GM23248 (cell line): ENCODE data around the gene KCNN4. TPM values are rescaled to one million over a fixed set of nuclear protein-coding genes. Genes with fewer than 3 reads are reported as not detected.

Source experiments
- DNase-seq: peaks from one replicate; pipeline ENCODE4 v3.0.0-alpha.2; 2015
- H2AFZ ChIP-seq: fragments of 200-600 bp; sonication (generic); 2 replicates; pipeline ENCODE4 v1.6.1; 2016; ENCODE audit warnings: antibody characterized with exemption
- H3F3A ChIP-seq: fragments of 200-600 bp; sonication (generic); 2 replicates; pipeline ENCODE4 v1.6.1; 2016; ENCODE audit warnings: mild to moderate bottlenecking, antibody characterized with exemption, mixed run types; ENCODE audit not compliant: insufficient read depth
- H3K27ac ChIP-seq: fragments of 200-600 bp; sonication (generic); 2 replicates; pipeline ENCODE4 v1.5.1; 2016; ENCODE audit warnings: mild to moderate bottlenecking
- H3K27me3 ChIP-seq: fragments of 200-600 bp; sonication (generic); replicated peaks from 2 replicates; pipeline ENCODE4 v1.6.1; 2016; ENCODE audit warnings: mild to moderate bottlenecking; ENCODE audit not compliant: insufficient read depth
- H3K36me3 ChIP-seq: fragments of 200-600 bp; sonication (generic); 2 replicates; pipeline ENCODE4 v1.6.1; 2016; ENCODE audit warnings: low read depth, mild to moderate bottlenecking
- H3K4me1 ChIP-seq: fragments of 200-600 bp; sonication (generic); 2 replicates; pipeline ENCODE4 v1.6.1; 2016; ENCODE audit warnings: mild to moderate bottlenecking; ENCODE audit not compliant: insufficient read depth
- H3K4me2 ChIP-seq: fragments of 200-600 bp; sonication (generic); one replicate; pipeline ENCODE4 v1.6.1; 2016; ENCODE audit warnings: mild to moderate bottlenecking; ENCODE audit not compliant: unreplicated experiment
- H3K4me3 ChIP-seq: fragments of 200-600 bp; sonication (generic); 2 replicates; pipeline ENCODE4 v1.5.1; 2016; ENCODE audit warnings: mild to moderate bottlenecking
- H3K79me2 ChIP-seq: fragments of 200-600 bp; sonication (generic); 2 replicates; pipeline ENCODE4 v1.6.1; 2016; ENCODE audit warnings: mild to moderate bottlenecking; ENCODE audit not compliant: insufficient read depth
- H3K9ac ChIP-seq: fragments of 200-600 bp; sonication (generic); 2 replicates; pipeline ENCODE4 v1.6.1; 2016; ENCODE audit warnings: mild to moderate bottlenecking
- H3K9me2 ChIP-seq: fragments of 200-600 bp; sonication (generic); 2 replicates; pipeline ENCODE4 v1.6.1; 2016; ENCODE audit warnings: mixed run types, mild to moderate bottlenecking, moderate library complexity; ENCODE audit not compliant: insufficient read depth
- H3K9me3 ChIP-seq: fragments of 200-600 bp; sonication (generic); one replicate; pipeline ENCODE4 v1.6.1; 2017; ENCODE audit warnings: low read depth
- H4K20me1 ChIP-seq: fragments of 200-600 bp; sonication (generic); 2 replicates; pipeline ENCODE4 v1.6.0; 2016; ENCODE audit not compliant: insufficient read depth
- EZH2 ChIP-seq: fragments of 200-600 bp; sonication (generic); IDR thresholded peaks from 2 replicates; pipeline ENCODE4 v1.6.1; 2018; ENCODE audit warnings: antibody characterized with exemption, mild to moderate bottlenecking; ENCODE audit not compliant: insufficient read depth, poor library complexity, severe bottlenecking
- EZH2phosphoT487 ChIP-seq: fragments of 200-600 bp; sonication (generic); IDR thresholded peaks from 2 replicates; pipeline ENCODE4 v1.6.1; 2018; ENCODE audit warnings: antibody characterized with exemption, moderate library complexity, mild to moderate bottlenecking, low read depth; ENCODE audit not compliant: insufficient read depth
- WGBS, 2 experiments: methylation state at CpG; one replicate each; pipeline ENCODE4 v1.1.6; 2015 to 2017; ENCODE audit warnings: low lambda C conversion rate in 2 of 2, low coverage in 1 of 2; ENCODE audit errors: missing lambda C conversion rate in 2 of 2; 5-methylcytosine and 5-hydroxymethylcytosine counted together
- in situ Hi-C: fragments of 300-500 bp; cut with MboI; formaldehyde crosslinking; loops from 2 replicates; pipeline ENCODE4 v1.15.0; 2020
- polyA plus RNA-seq: library from polyadenylated mRNA; unstranded; fragments of >200 nt; fragmentation: Nextera tagmentation; extraction: Ambion mirVana; gene quantifications from 2 replicates; pipeline ENCODE4 v1.2.1, GENCODE V29; 2016
- total RNA-seq: library from RNA; depleted of rRNA; stranded (reverse); fragments of >200 nt; shearing (Covaris generic); gene quantifications from 2 replicates; pipeline ENCODE4 v1.2.3, GENCODE V29; 2014

Gene KCNN4
- total and polyA plus RNA-seq, 2 experiments from 2014 or later, result 9.4 to 13.7 TPM

DNA sequence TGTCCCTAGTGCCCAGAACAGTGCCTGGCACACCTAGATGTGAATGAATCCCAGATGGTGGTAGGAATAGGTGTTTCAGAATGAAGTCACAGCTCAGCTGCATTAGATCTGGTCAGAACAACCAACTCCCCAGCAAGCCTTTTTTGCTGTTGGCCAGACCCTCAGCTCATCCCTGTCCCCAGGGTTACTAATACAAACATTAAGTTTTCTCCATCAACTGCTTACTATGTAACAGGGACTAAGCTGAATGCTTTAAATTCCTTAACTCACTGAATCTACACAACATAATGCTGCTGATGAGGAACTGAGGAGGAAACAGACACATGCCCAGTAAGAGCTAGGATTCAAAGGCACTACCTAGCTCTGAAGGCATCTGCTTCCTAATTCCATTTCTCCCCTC, 44.8 kb downstream of the KCNN4 start:
- H4K20me1 ChIP-seq, result no peaks in the 10 kb centered on the region
- in situ Hi-C loops, result no loop called here
- H3K27ac ChIP-seq, result 0 out of 2 replicates have a peak overlapping the region, but pooled peaks have one; percentile 18
- peak; percentile 45 for DNase-seq
- no peak overlapping the region for H3K4me3 ChIP-seq
- no peak overlapping the region for H3K9ac ChIP-seq
- H3K79me2 ChIP-seq, result no peaks in the 10 kb centered on the region
- no peaks in the 10 kb centered on the region for H3K9me3 ChIP-seq
- no peak overlapping the region for H3K4me2 ChIP-seq
- H3K27me3 ChIP-seq, result no peaks in the 10 kb centered on the region
- no peaks in the 10 kb centered on the region for H3F3A ChIP-seq
- H2AFZ ChIP-seq, result no peak overlapping the region
- no peaks in the 10 kb centered on the region for H3K4me1 ChIP-seq
- peaks cover 44% of the 10 kb centered on the region for H3K36me3 ChIP-seq
- H3K9me2 ChIP-seq, result no peaks in the 10 kb centered on the region
- TF ChIP-seq EZH2phosphoT487, result no peak
- TF ChIP-seq EZH2, result no peak

DNA sequence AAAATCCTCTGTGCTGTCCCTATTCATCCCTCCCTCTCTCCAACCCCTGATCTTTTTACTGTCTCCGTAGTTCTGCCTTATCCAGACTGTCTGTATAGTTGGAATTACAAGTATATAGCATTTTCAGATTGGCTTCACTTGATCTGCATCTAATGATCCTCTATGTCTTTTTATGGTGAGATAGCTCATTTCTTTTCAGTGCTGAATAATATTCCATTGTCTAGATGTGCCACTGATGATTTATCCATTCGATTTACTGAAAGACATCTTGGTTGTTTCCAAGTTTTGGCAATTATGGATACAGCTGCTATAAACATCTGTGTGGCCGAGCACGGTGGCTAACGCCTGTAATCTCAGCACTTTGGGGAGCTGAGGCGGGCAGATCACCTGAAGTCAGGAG, 45.8 kb downstream of the KCNN4 start:
- H3K4me2 ChIP-seq, result no peak overlapping the region
- no peak overlapping the region for H3K4me3 ChIP-seq
- no peak overlapping the region for H3K27ac ChIP-seq
- no peak for TF ChIP-seq EZH2phosphoT487
- TF ChIP-seq EZH2, result no peak
- no peaks in the 10 kb centered on the region for H4K20me1 ChIP-seq
- no peaks in the 10 kb centered on the region for H3K79me2 ChIP-seq
- H3K9me2 ChIP-seq, result no peaks in the 10 kb centered on the region
- no peak overlapping the region for H2AFZ ChIP-seq
- H3K9ac ChIP-seq, result no peak overlapping the region
- H3F3A ChIP-seq, result no peaks in the 10 kb centered on the region
- H3K9me3 ChIP-seq, result no peaks in the 10 kb centered on the region
- DNase-seq, result no peak
- in situ Hi-C loops, result no loop called here
- H3K27me3 ChIP-seq, result no peaks in the 10 kb centered on the region
- 100% methylated on average over 6 of the region's 6 CpGs for WGBS, 2 experiments
- peaks cover 35% of the 10 kb centered on the region; the same call in 1 of the 2 replicates for H3K36me3 ChIP-seq
- H3K4me1 ChIP-seq, result no peaks in the 10 kb centered on the region

DNA sequence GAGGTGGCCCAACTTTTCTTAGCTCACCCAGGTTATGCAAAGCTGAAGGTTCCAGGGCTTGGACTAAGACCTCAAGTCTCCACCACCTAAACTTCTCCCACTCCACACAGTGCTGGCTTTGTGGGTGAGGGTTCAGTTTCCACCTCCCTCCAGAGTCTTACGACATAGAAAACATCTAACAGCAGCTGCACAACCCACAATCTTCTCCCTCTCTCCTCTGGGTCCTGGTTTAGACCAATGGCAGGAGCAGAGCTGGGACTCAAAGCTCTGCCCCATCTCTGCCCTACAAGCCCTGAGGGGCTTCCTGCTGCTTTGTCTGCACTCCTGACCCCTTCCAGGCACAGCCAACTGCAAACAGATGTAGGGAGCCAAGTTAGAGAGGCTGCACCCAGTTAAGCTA, 48.9 kb downstream of the KCNN4 start:
- Histone ChIP-seq H3K4me3 (no peak overlapping the region), H3K4me2 (no peak overlapping the region), H3K36me3 (peaks cover 12% of the 10 kb centered on the region; the same call in 1 of the 2 replicates), H3K27ac (no peak overlapping the region), H2AFZ (no peak overlapping the region), H3K79me2 (no peaks in the 10 kb centered on the region), H3F3A (no peaks in the 10 kb centered on the region), H3K9me3 (no peaks in the 10 kb centered on the region), H3K9me2 (no peaks in the 10 kb centered on the region), H3K27me3 (no peaks in the 10 kb centered on the region), H4K20me1 (no peaks in the 10 kb centered on the region), H3K9ac (no peak overlapping the region), H3K4me1 (no peaks in the 10 kb centered on the region)
- 100% methylated on average over 1 of the region's 1 CpG for WGBS, 2 experiments
- in situ Hi-C loops, result no loop called here
- no peak for TF ChIP-seq EZH2phosphoT487
- TF ChIP-seq EZH2, result no peak
- DNase-seq, result no peak

DNA sequence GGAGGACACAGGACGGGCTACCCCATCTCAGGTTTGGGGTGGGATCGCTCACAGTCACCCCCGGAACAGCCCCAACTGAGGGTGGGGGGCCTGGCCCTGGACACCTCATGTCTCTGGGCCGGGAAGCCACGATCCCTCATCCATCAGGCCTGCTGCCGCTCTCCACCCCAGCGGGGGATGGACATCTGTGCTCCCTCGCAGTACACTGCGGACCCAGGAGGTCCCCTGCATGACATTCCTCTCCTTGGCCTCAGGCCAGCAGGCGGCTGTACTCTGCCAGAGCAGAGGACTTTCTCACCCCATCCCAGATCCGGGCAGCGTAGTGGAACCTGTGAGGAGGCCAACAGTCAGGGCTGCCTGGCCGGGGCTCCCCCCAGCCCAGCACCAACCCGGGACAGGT, 49.4 kb downstream of the KCNN4 start:
- no peak for DNase-seq
- H3K79me2 ChIP-seq, result no peaks in the 10 kb centered on the region
- no peak overlapping the region for H3K4me3 ChIP-seq
- in situ Hi-C loops, result no loop called here
- no peaks in the 10 kb centered on the region for H3K9me2 ChIP-seq
- peaks cover 12% of the 10 kb centered on the region; the same call in 1 of the 2 replicates for H3K36me3 ChIP-seq
- H3K4me2 ChIP-seq, result no peak overlapping the region
- WGBS, 2 experiments, result 84 to 88% methylated on average over 12 to 14 of the region's 14 CpGs
- no peaks in the 10 kb centered on the region for H3K9me3 ChIP-seq
- H3K4me1 ChIP-seq, result no peaks in the 10 kb centered on the region
- H3K9ac ChIP-seq, result no peak overlapping the region
- H3F3A ChIP-seq, result no peaks in the 10 kb centered on the region
- H3K27ac ChIP-seq, result no peak overlapping the region
- TF ChIP-seq EZH2phosphoT487, result no peak
- TF ChIP-seq EZH2, result no peak
- H2AFZ ChIP-seq, result no peak overlapping the region
- H3K27me3 ChIP-seq, result no peaks in the 10 kb centered on the region
- no peaks in the 10 kb centered on the region for H4K20me1 ChIP-seq

DNA sequence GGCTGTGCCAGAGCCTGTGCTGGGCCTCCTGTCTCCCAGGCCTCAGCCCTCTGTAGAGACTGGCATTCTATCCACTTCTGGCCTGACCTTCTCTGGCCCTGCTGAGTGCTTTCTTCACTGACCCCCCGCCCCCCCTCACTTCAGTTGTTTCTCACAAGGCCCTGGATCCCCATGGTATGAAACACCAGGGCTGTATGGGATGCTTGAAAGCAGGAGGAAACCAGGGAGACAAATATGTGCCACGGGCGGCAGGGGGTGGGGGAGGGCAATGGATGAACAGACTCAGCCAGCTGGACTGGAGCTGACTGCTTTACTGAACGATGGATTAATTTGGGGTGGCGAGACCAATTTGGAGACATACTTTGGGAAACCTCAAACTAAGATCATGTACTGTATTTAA, 50.9 kb downstream of the KCNN4 start:
- Histone ChIP-seq H3K9ac (no peak overlapping the region), H3K4me2 (no peak overlapping the region), H4K20me1 (no peaks in the 10 kb centered on the region), H2AFZ (no peak overlapping the region), H3K27ac (no peak overlapping the region), H3K36me3 (peaks cover 8% of the 10 kb centered on the region; the same call in 1 of the 2 replicates), H3K4me1 (no peaks in the 10 kb centered on the region), H3K27me3 (no peaks in the 10 kb centered on the region), H3K79me2 (no peaks in the 10 kb centered on the region), H3F3A (no peaks in the 10 kb centered on the region), H3K9me3 (no peaks in the 10 kb centered on the region), H3K4me3 (no peak overlapping the region), H3K9me2 (no peaks in the 10 kb centered on the region)
- in situ Hi-C loops, result no loop called here
- DNase-seq, result no peak
- TF ChIP-seq EZH2 (no peak), EZH2phosphoT487 (no peak)
- 76 to 79% methylated on average over 5 of the region's 5 CpGs for WGBS, 2 experiments
